Tibial artery (tissue), 4 donors: Measurements from ENCODE around the gene RNF157.

Experiments used
- DNase-seq, 2 donors: peaks; one replicate each; pipeline ENCODE4 v3.0.0-alpha.2; 2019
- H3K27ac ChIP-seq, 2 donors: fragments of 200-600 bp; sonication (generic) in 1 of 2; 1 replicate in 1 of 2; 2 replicates in 1 of 2; pipeline ENCODE4 v1.5.1; 2018 to 2019; ENCODE audit warnings: mild to moderate bottlenecking in 1 of 2
- H3K27me3 ChIP-seq, 2 donors: fragments of 200-600 bp; sonication (generic) in 1 of 2; one replicate each; pipeline versions ENCODE4 v1.5.1 to v1.6.0; 2016 to 2019
- H3K36me3 ChIP-seq, 3 donors: fragments of 200-600 bp; sonication (generic) in 2 of 3; one replicate each; pipeline ENCODE4 v1.5.1; 2016 to 2019; ENCODE audit warnings: mild to moderate bottlenecking in 2 of 3
- H3K4me1 ChIP-seq, 4 donors: fragments of 200-600 bp; sonication (generic) in 2 of 4; 1 replicate in 3 of 4; 2 replicates in 1 of 4; pipeline ENCODE4 v1.5.1; 2016 to 2019
- H3K4me3 ChIP-seq, 2 donors: fragments of 200-600 bp; sonication (generic) in 1 of 2; 1 replicate in 1 of 2; 2 replicates in 1 of 2; pipeline ENCODE4 v1.5.1; 2018 to 2019; ENCODE audit warnings: mild to moderate bottlenecking in 2 of 2
- H3K9me3 ChIP-seq, 3 donors: fragments of 200-600 bp; sonication (generic) in 1 of 3; one replicate each; pipeline ENCODE4 v1.5.1; 2016 to 2019
- intact Hi-C: fragments of 100-400 bp; cut with DNase I; formaldehyde crosslinking; loops from one replicate; pipeline ENCODE4 v1.15.0; 2023; ENCODE audit warnings: low total_unique reads
- TF ChIP-seq, protein P1 (sequence below), 2 experiments: fragments of 200-600 bp in 1 of 2; fragments of 450-650 bp in 1 of 2; IDR thresholded peaks; one replicate each; pipeline ENCODE4 v1.5.1; 2017 to 2019; ENCODE audit warnings: antibody characterized with exemption in 2 of 2, mild to moderate bottlenecking in 1 of 2, moderate library complexity in 1 of 2

Gene RNF157

GRCh38 chr17:76092526-76093413 is 147.5 kb downstream of the RNF157 start:
- intact Hi-C loops: no loop called here
- Histone ChIP-seq H3K36me3 (peaks cover 68 to 99% (median 95%) of the 10 kb centered on the region in 3 donors), H3K27ac (no peak overlapping the region), H3K27me3 (no peaks in the 10 kb centered on the region), H3K4me1 (no peaks in the 10 kb centered on the region), H3K4me3 (no peak overlapping the region), H3K9me3 (no peaks in the 10 kb centered on the region)
- TF ChIP-seq, protein P1, sequence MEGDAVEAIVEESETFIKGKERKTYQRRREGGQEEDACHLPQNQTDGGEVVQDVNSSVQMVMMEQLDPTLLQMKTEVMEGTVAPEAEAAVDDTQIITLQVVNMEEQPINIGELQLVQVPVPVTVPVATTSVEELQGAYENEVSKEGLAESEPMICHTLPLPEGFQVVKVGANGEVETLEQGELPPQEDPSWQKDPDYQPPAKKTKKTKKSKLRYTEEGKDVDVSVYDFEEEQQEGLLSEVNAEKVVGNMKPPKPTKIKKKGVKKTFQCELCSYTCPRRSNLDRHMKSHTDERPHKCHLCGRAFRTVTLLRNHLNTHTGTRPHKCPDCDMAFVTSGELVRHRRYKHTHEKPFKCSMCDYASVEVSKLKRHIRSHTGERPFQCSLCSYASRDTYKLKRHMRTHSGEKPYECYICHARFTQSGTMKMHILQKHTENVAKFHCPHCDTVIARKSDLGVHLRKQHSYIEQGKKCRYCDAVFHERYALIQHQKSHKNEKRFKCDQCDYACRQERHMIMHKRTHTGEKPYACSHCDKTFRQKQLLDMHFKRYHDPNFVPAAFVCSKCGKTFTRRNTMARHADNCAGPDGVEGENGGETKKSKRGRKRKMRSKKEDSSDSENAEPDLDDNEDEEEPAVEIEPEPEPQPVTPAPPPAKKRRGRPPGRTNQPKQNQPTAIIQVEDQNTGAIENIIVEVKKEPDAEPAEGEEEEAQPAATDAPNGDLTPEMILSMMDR (IDR thresholded peaks at IDR 0.05): no peak
- DNase-seq: no peak
